ENCODE data around the gene HES7.
"Not testable (repeated sequence)": the region's sequence is repeated elsewhere in the genome, so short reads cannot be mapped to it uniquely, and the experiment has no call there.

HES7 gene

DNA sequence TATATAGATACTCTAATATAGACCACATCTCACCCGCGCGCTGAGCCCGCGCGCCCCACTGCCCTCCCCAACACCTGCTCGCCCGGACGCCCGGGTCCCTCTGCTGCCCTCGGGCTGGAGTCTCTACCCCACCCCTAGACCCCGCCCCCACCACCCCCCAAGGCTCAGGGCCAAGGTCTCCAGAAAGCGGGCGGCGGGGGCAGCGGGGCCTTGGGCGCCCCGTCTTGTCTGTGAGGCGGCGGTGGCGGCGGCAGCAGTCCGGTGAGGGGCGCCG lies 2.6 kb downstream of the HES7 start:
- no peak for FAIRE-seq

DNA sequence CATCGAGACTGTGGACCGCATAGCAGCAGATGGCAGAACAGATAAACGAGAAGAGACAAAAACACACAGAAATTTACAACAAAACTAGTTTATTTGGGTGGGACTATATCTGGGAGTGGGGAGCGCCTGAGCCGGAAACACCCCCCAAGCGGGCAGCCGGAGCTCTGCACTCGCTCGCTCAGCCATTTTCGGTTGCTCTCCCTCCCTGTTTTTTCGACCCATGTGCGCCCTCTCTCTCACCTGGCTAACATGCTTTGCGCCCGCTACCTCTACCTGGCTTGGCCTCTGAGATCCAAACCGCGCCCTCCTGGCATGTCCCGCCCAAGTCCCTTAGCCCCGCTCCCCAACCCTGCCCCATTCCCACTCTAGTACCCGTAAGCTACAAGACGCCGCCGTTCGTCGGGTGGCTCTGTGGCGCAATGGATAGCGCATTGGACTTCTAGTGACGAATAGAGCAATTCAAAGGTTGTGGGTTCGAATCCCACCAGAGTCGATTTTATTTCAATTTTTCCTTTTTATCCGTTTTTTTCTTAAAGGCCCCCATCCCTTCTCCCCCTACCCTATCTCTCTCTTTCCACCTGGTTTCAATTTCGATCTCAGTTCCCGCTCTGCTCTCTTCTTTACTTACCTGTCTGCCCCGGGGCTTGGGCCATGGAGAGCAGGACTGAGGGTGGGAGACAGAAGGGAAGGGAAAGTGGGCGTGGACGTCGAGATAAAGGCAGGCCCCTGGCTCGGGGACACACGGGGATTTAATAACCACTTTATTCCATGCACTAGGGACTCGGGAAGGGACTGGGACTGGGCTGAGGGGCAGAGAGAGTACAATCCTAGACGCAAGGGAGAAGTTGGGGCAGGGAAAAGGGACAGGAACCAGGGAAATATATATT lies 3.1 kb downstream of the HES7 start:
- no peak for FAIRE-seq

DNA sequence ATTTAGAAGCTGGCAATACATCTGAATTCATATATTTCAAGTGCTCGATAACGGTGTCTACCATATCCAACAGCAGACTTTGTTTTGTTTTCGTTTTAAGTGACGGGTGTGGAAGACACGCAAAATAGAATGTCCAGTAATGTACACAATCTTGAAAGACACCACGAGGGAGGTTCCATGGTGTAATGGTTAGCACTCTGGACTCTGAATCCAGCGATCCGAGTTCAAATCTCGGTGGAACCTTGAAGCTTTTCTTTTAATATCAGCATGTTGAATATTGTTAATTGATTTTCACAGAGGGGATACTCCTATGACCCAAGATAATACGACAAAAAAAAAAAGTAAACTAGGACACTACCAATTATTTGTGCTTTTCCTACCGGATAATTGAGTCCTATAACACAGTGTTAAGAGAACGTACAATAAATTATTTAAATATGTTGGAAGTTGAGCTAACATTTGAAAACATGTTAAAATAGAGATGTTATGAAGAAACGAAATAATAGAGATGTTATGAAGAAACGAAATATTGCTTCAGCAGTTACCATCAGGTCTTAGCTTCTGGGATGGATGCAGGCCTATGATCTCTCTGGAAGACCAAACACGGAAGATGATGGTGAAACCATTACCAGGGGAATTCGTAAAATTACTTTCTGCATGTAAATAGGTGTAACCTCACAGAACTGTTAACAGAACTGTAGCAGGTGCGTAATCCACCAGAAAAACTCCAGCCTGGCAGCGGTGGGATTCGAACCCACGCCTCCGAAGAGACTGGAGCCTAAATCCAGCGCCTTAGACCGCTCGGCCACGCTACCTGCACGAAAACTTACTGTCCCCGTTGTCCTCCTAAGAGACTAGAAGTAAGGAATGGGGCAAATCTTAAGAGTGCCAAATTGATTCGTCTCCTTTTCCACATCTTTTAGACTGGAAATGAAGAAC lies 4.1 kb downstream of the HES7 start:
- peak; percentile 97 for FAIRE-seq

DNA sequence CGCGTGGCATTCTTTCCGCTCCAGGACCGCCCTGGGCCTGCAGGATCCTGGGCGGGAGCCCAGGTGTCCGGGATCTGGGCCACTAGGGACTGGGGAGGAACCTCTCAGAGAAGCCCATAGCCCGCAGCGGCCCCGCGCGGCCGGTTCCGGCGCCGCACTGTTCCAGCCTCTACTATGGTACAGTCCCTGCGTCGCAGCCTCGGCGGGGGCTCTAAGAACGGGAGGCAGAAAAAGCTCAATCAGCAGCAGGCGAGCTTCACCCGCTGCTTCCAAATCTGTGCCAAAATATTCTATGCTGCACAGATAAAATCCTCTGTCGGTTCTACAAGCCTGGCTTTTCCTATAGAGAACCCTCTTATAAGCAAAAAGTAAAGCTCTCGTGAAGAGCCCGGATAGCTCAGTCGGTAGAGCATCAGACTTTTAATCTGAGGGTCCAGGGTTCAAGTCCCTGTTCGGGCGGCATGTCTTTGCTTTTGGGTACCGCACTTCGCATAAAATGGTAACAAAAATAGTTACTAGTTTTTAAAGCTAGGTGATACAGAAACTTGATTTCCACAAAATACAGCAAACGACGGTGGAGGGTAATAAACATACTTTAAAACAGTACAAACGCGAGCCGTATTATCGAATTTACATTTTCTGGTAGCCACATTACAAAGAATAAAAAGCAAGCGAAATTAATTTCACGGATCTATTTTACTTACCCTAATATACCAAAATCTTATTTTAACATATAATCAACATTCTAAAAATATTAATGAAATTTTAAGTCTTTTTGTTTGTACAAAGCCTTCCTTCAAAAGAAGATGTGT lies 4.9 kb downstream of the HES7 start:
- peak; percentile 82 for FAIRE-seq

DNA sequence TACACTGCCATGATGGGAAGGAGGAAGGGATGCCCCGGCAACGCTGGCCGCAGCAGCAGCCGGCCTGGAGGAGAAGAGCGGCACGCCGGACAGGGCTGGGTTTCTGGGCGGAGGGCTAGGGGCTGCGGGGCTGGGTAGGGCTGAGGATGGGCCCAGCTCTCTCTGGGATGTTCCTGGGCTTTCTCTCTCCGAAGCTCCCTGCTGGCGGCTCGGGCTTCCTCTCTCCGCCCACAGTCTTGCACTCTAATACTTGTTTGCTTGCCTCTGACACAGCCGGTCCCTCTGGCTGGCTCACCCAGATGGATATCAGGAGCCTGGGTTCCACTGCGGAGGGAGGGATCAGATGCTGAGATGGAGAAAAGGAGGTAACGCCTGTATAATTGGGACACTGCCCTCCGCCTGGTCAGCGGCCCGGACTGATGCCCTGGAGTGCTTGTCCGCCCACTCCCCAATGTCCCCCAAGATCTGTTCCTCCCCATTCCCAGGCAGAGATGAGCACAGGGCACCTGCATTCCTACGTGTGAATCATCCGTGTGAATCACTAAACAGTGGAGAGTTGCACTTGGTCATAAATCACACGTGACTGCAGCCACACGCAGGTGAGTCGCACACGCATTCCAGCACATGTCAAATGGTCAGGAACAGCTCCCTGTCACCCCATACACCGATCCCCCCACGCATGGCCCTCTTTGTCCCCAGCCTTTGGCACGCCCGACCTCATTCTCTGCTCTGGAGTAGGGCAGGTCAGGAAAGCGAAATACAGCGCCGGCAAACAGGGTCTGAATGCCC lies 5.7 kb downstream of the HES7 start, which contains the start of gene ALOXE3:
Gene ALOXE3, minus strand, starts transcription at position 535 of the 789 bp plus-strand sequence. Its CDS starts 524 bp downstream, at position 11.
- no peak for FAIRE-seq

DNA sequence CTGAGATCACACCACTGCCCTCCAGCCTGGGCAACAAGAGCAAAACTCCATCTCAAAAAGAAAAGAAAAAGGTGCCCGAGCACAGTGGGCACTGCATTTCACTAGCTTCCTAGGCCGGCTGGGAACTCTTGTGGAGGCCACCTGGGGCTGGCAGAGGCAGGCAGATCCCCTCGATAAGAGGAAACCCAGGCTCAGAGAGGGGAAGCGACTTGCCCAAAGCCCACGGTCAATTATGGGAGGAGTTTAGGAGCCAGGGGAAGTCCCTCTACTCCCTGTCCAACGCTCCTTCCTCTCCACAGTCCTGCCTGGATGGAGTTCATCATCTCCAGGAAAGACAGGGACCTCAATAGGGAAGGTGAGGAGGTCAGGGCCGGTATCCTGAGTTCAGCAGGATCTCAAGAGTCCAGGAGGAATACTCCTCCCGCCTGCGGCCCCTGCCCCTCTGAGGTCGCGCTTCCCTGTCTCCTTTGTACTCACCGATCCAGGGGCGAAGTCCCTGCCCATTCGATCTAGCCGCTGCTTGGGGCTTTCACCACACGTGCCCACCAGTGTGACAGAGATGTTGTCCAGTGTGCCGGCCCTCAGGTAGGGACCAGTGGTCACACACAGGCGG lies 6.4 kb downstream of the HES7 start:
- no peak for FAIRE-seq

DNA sequence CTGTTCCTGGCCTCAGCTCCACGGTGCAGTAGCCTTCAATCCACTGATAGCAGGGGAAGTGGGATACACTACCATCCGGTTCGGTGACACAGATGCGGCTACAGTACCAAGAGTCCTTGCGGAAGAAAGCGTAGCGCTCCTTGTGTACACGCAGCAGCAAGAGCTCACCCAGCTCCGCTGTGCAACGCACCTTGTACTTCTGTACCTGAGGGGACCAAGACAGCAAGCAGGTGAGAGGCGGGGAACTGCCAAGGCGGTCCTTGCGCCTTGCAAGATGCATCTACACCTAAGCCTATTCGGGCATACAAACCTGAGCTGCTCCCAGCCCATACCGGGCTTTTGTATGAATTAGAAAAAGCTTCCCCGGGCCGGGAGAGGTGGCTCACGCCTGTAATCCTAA lies 7.1 kb downstream of the HES7 start:
- no peak for FAIRE-seq

DNA sequence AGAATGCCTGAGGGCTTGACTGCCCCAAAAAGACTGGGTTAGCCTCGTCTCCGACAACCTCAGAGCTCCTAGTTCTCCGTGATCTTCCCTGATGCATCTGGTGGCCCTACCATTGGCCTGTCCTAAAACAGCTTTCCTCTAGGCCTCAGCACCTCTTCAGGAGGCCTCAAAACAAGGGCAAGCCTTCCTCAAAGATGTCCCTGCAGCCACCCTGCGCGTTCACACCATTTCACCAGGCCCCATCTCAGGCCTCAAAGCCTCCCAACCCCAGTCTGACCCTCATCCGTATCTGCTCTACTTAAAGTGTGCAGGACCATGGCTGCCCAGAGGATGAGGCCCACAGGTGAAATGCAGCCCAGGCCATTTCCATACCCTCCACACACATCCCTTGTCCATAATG lies 13.0 kb downstream of the HES7 start:
- no peak for FAIRE-seq

DNA sequence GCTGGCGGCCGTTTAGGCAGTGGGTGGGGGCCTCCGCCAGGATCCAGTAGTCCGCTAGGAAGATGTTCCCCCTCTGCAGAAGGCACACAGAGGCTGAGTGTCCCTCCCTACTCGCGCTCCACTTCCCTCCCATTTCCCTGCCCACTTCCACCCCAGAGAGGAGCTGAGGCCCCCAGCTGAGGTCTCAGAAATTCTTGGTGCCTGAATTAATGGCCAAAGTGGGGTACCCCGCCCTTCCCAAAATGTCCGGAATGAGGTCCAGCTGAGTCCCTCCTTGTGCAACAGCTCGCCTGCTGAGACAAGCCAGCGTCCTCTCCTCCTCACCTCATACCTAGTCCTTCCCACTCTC lies 13.5 kb downstream of the HES7 start:
- FAIRE-seq, result no peak

DNA sequence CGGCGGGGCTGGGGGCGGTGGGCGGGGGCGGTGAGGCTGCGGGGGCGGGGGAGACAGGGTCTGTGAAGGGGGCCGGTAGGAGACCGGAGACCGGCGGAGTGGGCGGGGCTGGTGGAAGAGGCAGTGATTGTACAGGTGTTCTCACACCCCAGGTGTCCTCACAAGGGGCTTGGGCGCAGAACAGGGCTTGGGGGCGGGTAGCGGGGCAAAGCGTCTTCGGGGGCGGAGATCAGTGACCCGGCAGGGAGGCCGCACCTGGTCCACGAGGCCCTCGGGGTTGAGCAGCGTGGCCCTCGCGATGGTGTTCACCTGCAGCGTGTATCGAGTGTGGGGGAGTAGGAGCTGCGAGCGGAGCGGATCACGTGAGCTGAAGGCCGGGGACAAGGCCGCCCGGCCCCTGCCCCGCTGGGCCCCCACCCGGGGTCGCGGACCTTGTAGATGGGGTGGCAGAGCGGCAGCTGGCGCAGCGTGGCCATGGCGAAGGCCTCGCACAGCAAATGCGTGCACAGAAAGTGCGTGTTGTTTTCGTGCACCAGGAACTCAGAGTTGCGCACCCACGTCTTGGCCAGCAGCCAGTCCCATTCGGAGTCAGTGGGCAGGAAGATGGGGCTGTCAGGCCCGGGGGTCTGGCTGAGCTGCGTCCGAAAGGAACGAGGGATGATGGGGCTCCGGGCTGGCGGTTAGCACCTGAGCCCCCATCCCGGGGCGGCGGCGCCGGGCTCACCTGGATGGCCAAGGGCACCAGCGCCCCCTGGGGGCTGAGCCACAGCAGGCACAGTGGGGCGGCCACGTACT lies 14.0 kb downstream of the HES7 start:
- FAIRE-seq, result no peak

DNA sequence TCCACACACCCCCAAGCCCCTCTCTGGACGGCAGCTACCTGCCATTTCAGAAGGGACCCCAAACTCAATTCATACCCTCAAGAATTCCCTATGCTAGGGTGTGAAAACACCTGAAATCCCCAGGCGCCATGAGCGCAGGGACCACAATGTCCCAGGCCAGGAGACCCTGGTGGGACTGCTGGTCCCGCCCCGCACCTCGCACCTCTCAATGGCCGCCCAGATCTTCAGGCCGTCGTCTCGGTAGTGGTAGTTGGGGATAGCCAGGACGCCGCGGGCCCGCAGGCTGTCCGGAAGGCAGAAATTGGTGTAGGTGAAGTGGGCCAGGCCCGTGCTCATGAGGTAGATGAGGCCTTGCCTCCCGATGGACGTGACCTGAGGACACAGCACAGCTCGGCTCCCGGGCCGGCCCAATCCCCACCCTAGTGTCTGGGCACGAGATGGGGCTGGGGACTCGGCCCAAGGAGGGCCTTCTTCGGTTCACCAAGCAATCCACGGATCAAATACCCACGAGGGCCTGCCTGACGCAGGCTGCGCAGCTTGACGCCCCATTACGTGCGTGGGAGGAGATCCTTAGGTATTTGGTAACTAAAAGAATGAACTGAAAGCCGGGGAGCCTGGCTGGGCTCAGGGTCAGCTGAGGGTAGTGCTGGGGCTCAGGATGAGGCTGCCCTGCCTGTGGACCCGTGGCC lies 14.8 kb downstream of the HES7 start:
- no peak for FAIRE-seq

DNA sequence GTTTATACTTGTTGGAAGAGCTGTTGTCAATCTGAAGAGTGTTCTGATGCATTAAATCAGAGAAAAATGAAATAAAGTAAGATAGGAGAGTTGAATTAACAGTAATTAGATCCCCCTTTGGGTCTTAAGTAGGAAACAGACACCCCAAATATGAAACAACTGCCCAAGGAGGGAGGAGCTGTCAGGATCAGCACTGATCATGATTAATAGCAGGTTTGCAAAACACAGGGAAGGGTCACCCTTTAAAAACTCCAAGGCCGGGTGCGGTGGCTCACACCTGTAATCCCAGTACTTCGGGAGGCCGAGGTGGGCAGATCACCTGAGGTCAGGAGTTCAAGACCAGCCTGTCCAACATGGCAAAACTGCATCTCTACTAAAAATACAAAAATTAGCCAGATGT lies 16.9 kb downstream of the HES7 start:
- FAIRE-seq, result not testable (repeated sequence)

DNA sequence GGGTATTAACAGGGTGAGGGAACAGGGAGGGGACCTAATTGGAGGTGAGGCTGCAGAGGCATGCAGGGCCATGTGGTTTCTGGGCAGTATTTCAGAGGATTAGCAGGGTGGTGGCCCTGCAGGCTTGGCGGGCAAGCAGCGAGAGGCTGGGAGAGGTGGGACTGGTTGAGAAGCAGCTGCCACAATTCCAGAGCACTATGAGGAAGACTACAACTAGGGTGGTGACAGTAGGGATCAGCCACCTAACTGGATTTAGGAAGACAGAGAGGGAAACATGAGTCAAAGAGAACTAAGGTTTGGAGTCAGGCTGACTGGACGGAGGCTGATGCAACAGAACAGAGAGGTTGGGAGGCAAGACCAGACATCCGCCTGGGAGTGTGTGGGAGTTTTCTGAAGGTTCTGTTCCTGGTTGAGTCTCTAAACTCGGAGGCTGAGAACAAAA lies 17.9 kb downstream of the HES7 start:
- FAIRE-seq, result no peak

DNA sequence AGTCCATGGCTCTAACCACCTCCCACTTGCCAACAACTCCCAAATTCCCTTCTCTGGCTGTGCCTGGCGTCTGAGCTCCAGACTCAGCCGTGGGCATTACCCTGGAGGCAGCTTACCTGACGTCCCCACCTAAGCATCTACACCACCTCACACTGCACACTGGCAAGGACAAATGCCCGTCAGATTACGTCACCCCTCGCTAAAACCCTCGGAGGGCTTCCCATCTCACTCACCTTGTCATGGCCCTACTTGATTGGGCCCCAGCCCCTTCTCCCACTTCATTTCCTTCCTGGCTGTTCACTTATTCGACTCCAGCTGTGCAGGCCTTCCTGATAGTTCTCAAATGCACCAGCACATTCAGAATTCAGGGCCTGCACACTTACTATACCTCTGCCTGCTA lies 19.0 kb downstream of the HES7 start:
- no peak for FAIRE-seq

DNA sequence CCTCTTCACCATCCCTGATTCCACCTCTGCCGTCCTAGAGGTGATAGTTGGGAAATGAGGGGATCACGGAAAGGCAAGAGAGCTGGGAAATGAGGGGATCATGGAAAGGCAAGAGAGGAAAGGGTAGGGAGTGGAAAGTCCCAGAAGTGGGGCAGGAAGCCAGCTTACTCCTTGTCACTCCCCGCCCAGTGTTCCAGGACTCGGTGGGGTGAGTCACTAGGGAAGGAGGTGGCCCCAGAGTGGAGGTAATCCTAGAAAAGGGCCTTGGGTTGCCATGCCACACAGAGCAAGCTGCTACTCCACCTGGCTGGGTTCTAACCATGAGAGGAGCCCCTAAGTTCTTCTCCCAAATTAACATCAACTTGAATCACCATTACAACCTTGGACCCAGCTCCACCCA lies 20.4 kb downstream of the HES7 start:
- no peak for FAIRE-seq

DNA sequence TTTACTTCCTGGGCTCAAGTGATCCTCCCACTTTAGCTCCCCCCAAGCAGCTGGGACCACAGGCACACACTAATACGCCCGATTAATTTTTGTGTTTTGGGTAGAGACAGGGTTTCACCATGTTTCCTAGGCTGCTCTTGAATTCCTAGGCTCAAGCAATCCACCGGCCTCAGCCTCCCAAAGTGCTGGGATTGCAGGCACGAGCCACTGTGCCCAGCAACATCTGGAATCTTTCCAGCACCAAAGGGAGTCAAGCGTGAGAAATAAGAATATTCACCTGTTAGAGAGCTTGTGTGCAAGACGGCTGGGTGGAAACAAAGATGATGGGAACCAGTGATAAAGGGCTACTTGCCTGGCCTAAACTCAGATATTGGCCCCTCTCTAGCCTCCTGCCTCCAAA lies 22.2 kb downstream of the HES7 start:
- no peak for FAIRE-seq

DNA sequence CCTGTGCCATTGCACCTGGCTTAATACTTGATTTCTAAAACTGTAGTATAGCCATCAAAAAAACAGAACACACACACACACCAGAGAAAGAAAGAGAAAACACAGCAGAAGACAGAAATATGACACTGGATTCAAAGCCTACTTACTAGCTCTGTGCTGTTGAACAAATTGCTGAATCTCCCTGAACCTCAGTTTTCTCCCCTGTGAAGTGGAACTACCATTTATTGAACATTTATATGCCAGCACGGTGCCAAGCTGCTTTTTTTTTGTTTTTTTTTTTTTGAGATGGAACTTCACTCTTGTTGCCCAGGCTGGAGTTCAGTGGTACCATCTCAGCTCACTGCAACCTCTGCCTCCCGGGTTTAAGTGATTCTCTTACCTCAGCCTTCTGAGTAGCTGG lies 23.1 kb downstream of the HES7 start:
- no peak for FAIRE-seq

DNA sequence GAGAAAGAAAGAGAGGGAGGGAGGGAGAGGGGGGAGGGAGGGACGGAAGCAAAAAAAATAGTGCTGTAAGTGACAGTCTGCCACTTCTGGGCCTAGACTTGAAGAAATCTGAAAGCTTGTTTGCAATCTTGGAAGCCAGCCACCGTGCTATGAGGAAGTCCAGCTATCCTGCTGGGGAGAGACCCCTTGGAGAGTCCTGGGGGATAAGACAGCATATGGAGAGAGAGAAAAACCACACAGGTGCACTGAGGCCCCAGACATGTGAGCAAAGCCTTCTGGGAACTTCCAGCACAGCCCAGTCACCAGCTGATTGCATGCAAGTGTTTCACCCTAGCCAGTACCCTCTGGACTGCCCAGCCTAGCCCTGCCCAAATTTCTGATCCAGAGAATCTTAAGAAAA lies 23.8 kb downstream of the HES7 start:
- FAIRE-seq, result no peak

DNA sequence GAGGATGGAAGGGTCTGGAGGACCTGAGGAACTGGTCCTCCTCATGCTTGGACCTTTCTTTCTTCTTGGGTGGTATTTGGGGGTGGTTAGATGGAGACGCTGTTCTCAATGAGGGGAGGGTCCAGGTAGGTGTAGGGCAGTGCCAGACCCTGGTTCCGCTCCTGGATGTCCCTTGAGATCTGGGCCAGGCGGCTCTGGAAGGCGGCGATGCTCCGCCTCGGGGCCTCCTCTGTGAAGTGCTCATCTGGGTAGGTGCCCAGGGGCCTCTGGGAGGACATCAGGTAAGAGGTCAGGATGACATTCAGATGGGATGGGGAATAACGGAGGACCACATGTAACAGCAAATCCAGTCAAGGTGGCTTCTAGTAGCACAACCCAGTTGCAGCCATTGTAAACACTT lies 27.4 kb downstream of the HES7 start:
- FAIRE-seq, result no peak

DNA sequence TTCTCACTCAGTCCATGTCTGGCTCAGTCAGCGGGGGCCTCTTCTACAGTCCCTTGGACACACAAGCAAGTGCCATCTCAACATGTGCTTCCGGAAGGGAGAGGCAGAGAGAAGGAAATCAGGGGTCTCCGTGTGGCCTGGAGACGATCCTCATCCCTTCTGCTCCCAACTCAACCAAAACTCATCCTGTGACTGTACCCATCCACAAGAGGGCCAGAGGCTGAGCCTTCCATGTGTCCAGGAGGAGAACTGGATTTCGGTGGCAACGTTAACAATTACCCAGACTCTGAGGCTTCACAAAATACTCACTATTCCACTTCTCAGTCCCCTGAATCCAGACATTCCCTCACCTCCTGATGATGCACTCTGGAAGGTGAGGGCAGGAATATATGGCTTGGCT lies 28.5 kb downstream of the HES7 start:
- no peak for FAIRE-seq
